Panc1 (cell line): Measurements from ENCODE around the gene CS. TPM values are rescaled to one million over a fixed set of nuclear protein-coding genes. Genes with fewer than 3 reads are reported as not detected.
A peak's percentile ranks its signal among the peaks of the same experiment; 100 is the strongest.

Source experiments
- ATAC-seq: fragments of 200-7000 bp; cut with Tn5 transposase; 2 replicates; pipeline ENCODE4 v1.9.1; 2020; ENCODE audit warnings: mild to moderate bottlenecking, moderate library complexity
- BruUV-seq: library from RNA; stranded (reverse); fragments of 400-500 nt; replicated peaks from 2 replicates; lab custom pipeline; 2021; lab: Mats Ljungman, UMichigan
- CTCF ChIA-PET: fragments of 300-600 bp; sonication (Branson Sonifier 250); formaldehyde crosslinking; loops from one replicate; lab custom pipeline; 2022; ENCODE audit warnings: antibody characterized with exemption; lab: Charles Lee
- POLR2A ChIA-PET: fragments of 300-600 bp; sonication (Branson Sonifier 250); formaldehyde crosslinking; loops from one replicate; lab custom pipeline; 2022; ENCODE audit warnings: antibody characterized with exemption; lab: Charles Lee
- DNase-seq: peaks from one replicate; pipeline ENCODE4 v3.0.0-alpha.2; 2010; ENCODE audit warnings: low read depth, low spot score
- H3K27ac ChIP-seq: 2 replicates; pipeline ENCODE4 v1.5.1; 2011; ENCODE audit warnings: mild to moderate bottlenecking, low read length, inconsistent platforms
- H3K27me3 ChIP-seq: fragments of 200-500 bp; sonication (Bioruptor generic); 2 replicates; pipeline ENCODE4 v1.6.0; 2014; ENCODE audit warnings: low read length, inconsistent platforms; ENCODE audit not compliant: control insufficient read depth, insufficient read depth
- H3K36me3 ChIP-seq: fragments of 200-500 bp; sonication (Bioruptor generic); 2 replicates; pipeline ENCODE4 v1.5.1; 2014; ENCODE audit warnings: inconsistent platforms, mild to moderate bottlenecking, low read length, moderate library complexity; ENCODE audit not compliant: control insufficient read depth, insufficient read depth
- H3K4me1 ChIP-seq: 2 replicates; pipeline ENCODE4 v1.5.1; 2011; ENCODE audit warnings: inconsistent platforms, mild to moderate bottlenecking, low read length, moderate library complexity; ENCODE audit not compliant: control insufficient read depth, insufficient read depth
- H3K4me3 ChIP-seq, 2 experiments: 2 replicates each; pipeline ENCODE4 v1.5.1; 2011 to 2012; ENCODE audit warnings: low read depth in 2 of 2, low read length in 2 of 2, mild to moderate bottlenecking in 2 of 2, inconsistent platforms in 1 of 2, moderate library complexity in 1 of 2
- H3K9me3 ChIP-seq: fragments of 200-500 bp; sonication (Bioruptor generic); 2 replicates; pipeline ENCODE4 v1.5.1; 2014; ENCODE audit warnings: low read depth, mild to moderate bottlenecking, inconsistent platforms, low read length, moderate library complexity; ENCODE audit not compliant: control insufficient read depth, insufficient read depth
- CTCF ChIP-seq: fragments of 450-650 bp; IDR thresholded peaks from 2 replicates; pipeline ENCODE4 v1.5.1; 2017; ENCODE audit warnings: mild to moderate bottlenecking
- POLR2AphosphoS5 ChIP-seq: IDR thresholded peaks from 2 replicates; pipeline ENCODE4 v1.6.1; 2012; ENCODE audit warnings: mild to moderate bottlenecking, low read depth, low read length, moderate library complexity
- REST ChIP-seq, 2 experiments: IDR thresholded peaks; 2 replicates each; pipeline ENCODE4 v1.6.1; 2011 to 2012; ENCODE audit warnings: low read depth in 2 of 2, control low read depth in 1 of 2, low read length in 1 of 2, mild to moderate bottlenecking in 1 of 2, moderate library complexity in 1 of 2; ENCODE audit not compliant: insufficient read depth in 1 of 2
- SIN3A ChIP-seq: IDR thresholded peaks from 2 replicates; pipeline ENCODE4 v1.6.1; 2012; ENCODE audit warnings: low read depth, mild to moderate bottlenecking, low read length, moderate library complexity, borderline replicate concordance; ENCODE audit not compliant: insufficient read depth
- TCF7L2 ChIP-seq: IDR thresholded peaks from 2 replicates; pipeline ENCODE4 v1.6.1; 2011; ENCODE audit warnings: mild to moderate bottlenecking, low read depth, low read length, inconsistent platforms
- in situ Hi-C: cut with HindIII; loops from 2 replicates; pipeline ENCODE4 v1.10.0; 2016; ENCODE audit warnings: low sequenced_read_pairs, low pct_unique_long_range_greater_than_20kb
- intact Hi-C: fragments of 100-400 bp; cut with micrococcal nuclease; formaldehyde crosslinking; loops from one replicate; pipeline ENCODE4 v1.10.0; 2022; ENCODE audit not compliant: unreplicated experiment
- total RNA-seq: library from RNA; stranded (reverse); gene quantifications from one replicate; pipeline ENCODE4 v1.2.1, GENCODE V29; 2021; ENCODE audit not compliant: unreplicated experiment

The CS gene
- total RNA-seq, 1 experiment from 2014 or later = 240 TPM

- CTCF ChIA-PET = no interaction called here
- H3K4me3 ChIP-seq = peak overlapping the region; percentile 76 to 83
- ATAC-seq = peak; percentile 13; the same call in 1 of the 2 replicates
- intact Hi-C loops (no loop called here), in situ Hi-C loops (no loop called here)
- H3K4me1 ChIP-seq = peaks cover 15% of the 10 kb centered on the region; the same call in 1 of the 2 replicates
- no peaks in the 10 kb centered on the region for H3K9me3 ChIP-seq
- H3K36me3 ChIP-seq = peaks cover 3% of the 10 kb centered on the region; the same call in 1 of the 2 replicates
- POLR2A ChIA-PET = no interaction called here
- no peak for DNase-seq
- BruUV-seq = TSS peak; percentile 100
- TF ChIP-seq CTCF = no peak
- TF ChIP-seq POLR2AphosphoS5 = no peak
- TF ChIP-seq TCF7L2 = no peak
- no peak for TF ChIP-seq REST (IDR thresholded peaks at IDR 0.05; ENCODE audit: insufficient read depth in 1 of 2, low read depth in 2 of 2, low read length in 1 of 2)
- no peak for TF ChIP-seq SIN3A
- H3K27ac ChIP-seq = peak overlapping the region; percentile 99
- no peaks in the 10 kb centered on the region for H3K27me3 ChIP-seq
Observed at GRCh38 chr12:56334490-56334793, 34.3 kb upstream of the CS start.

GRCh38 chr12:56333679-56334489 is 33.8 kb upstream of the CS start, which contains the start of gene PAN2:
Gene PAN2 (minus strand): TSS chr12:56334000. CDS start chr12:56333094, 906 bp downstream.
- DNase-seq = peak; percentile 89
- in situ Hi-C loops (no loop called here), intact Hi-C loops (no loop called here)
- TF ChIP-seq TCF7L2 = no peak; the same call in 1 of the 2 replicates
- no peak; the same call in 1 of the 2 replicates for TF ChIP-seq CTCF
- no peak for TF ChIP-seq REST (IDR thresholded peaks at IDR 0.05; ENCODE audit: insufficient read depth in 1 of 2, low read depth in 2 of 2, low read length in 1 of 2)
- no peak for TF ChIP-seq SIN3A
- TF ChIP-seq POLR2AphosphoS5 = peak; percentile 94
- Histone ChIP-seq H3K27ac (peak within 1 kb of the TSS; percentile 99), H3K36me3 (peaks cover 3% of the 10 kb centered on the region; the same call in 1 of the 2 replicates), H3K4me1 (peaks cover 15% of the 10 kb centered on the region; the same call in 1 of the 2 replicates), H3K9me3 (no peaks in the 10 kb centered on the region), H3K27me3 (no peaks in the 10 kb centered on the region), H3K4me3 (peak within 1 kb of the TSS; percentile 76 to 83)
- CTCF ChIA-PET = no interaction called here
- no TSS peak for BruUV-seq
- peak; percentile 99 for ATAC-seq
- POLR2A ChIA-PET = interaction anchor here (0.6 to 0.9 kb wide), 2 partner anchors 33 to 103 kb away, joined by 5 to 6 read pairs; no protein-coding TSS in a partner anchor
